Mesothelial cell of epicardium (in vitro differentiated cells): ENCODE data around the gene TMTC4. TPM values are rescaled to one million over a fixed set of nuclear protein-coding genes. Genes with fewer than 3 reads are reported as not detected.
A peak's percentile ranks its signal among the peaks of the same experiment; 100 is the strongest.

ENCODE experiments used
- DNase-seq, 2 experiments: peaks; one replicate each; pipeline ENCODE4 v3.0.0; 2021; ENCODE audit warnings: low spot score in 2 of 2; ENCODE audit not compliant: unreplicated experiment in 2 of 2
- H3K27ac Mint-ChIP-seq: 2 replicates; pipeline ENCODE4 v1.8.0; 2021; ENCODE audit warnings: mixed read lengths
- H3K27me3 Mint-ChIP-seq: 2 replicates; pipeline ENCODE4 v1.8.0; 2021; ENCODE audit warnings: low read depth, mixed read lengths
- H3K36me3 Mint-ChIP-seq: 2 replicates; pipeline ENCODE4 v1.8.0; 2021; ENCODE audit warnings: mixed read lengths
- H3K4me1 Mint-ChIP-seq: 2 replicates; pipeline ENCODE4 v1.8.0; 2021; ENCODE audit warnings: mixed read lengths
- H3K4me3 Mint-ChIP-seq: 2 replicates; pipeline ENCODE4 v1.8.0; 2021; ENCODE audit warnings: mild to moderate bottlenecking, moderate library complexity, mixed read lengths
- H3K9me3 Mint-ChIP-seq: 2 replicates; pipeline ENCODE4 v1.8.0; 2021; ENCODE audit warnings: mixed read lengths
- CTCF ChIP-seq: fragments of 200-600 bp; sonication (generic); IDR thresholded peaks from one replicate; pipeline ENCODE4 v1.5.0; 2021; ENCODE audit warnings: antibody characterized with exemption; ENCODE audit not compliant: unreplicated experiment
- total RNA-seq: library from RNA; stranded (reverse); gene quantifications from 3 replicates; pipeline ENCODE4 v1.2.1, GENCODE V29; 2021

The TMTC4 gene
- total RNA-seq, 1 donor from 2014 or later: 37.5 TPM

- peaks cover 49% of the 10 kb centered on the region for H3K36me3 Mint-ChIP-seq
- DNase-seq: no peak
- no peaks in the 10 kb centered on the region for H3K4me1 Mint-ChIP-seq
- no peak overlapping the region for H3K27ac Mint-ChIP-seq
- TF ChIP-seq CTCF: no peak
- H3K9me3 Mint-ChIP-seq: no peaks in the 10 kb centered on the region
- H3K4me3 Mint-ChIP-seq: no peak overlapping the region
- H3K27me3 Mint-ChIP-seq: no peaks in the 10 kb centered on the region
These were observed 16.7 kb downstream of the TMTC4 start for GRCh38 chr13:100657881-100658315.

- Mint-ChIP-seq H3K4me1 (peaks cover 4% of the 10 kb centered on the region), H3K27me3 (no peaks in the 10 kb centered on the region), H3K9me3 (no peaks in the 10 kb centered on the region), H3K4me3 (no peak overlapping the region), H3K27ac (no peak overlapping the region), H3K36me3 (peaks cover 35% of the 10 kb centered on the region)
- no peak for TF ChIP-seq CTCF
- DNase-seq: no peak
These were observed 22.1 kb downstream of the TMTC4 start for GRCh38 chr13:100652510-100652909.

- no peak for DNase-seq
- H3K27ac Mint-ChIP-seq: no peak overlapping the region
- H3K27me3 Mint-ChIP-seq: no peaks in the 10 kb centered on the region
- H3K36me3 Mint-ChIP-seq: peaks cover 20% of the 10 kb centered on the region
- TF ChIP-seq CTCF: no peak
- H3K9me3 Mint-ChIP-seq: no peaks in the 10 kb centered on the region
- H3K4me1 Mint-ChIP-seq: peaks cover 6% of the 10 kb centered on the region
- H3K4me3 Mint-ChIP-seq: no peak overlapping the region
These were observed 24.3 kb downstream of the TMTC4 start for GRCh38 chr13:100650326-100650725.

- H3K27me3 Mint-ChIP-seq: no peaks in the 10 kb centered on the region
- H3K27ac Mint-ChIP-seq: no peak overlapping the region
- no peak for TF ChIP-seq CTCF
- no peak for DNase-seq
- H3K9me3 Mint-ChIP-seq: no peaks in the 10 kb centered on the region
- H3K4me3 Mint-ChIP-seq: no peak overlapping the region
- peaks cover 12% of the 10 kb centered on the region for H3K36me3 Mint-ChIP-seq
- peaks cover 6% of the 10 kb centered on the region for H3K4me1 Mint-ChIP-seq
These were observed 26.2 kb downstream of the TMTC4 start for GRCh38 chr13:100648354-100648753.

GRCh38 chr13:100646871-100647270 lies 27.7 kb downstream of the TMTC4 start:
- Mint-ChIP-seq H3K27ac (no peak overlapping the region), H3K36me3 (peaks cover 9% of the 10 kb centered on the region), H3K9me3 (no peaks in the 10 kb centered on the region), H3K4me1 (peaks cover 6% of the 10 kb centered on the region), H3K27me3 (no peaks in the 10 kb centered on the region), H3K4me3 (no peak overlapping the region)
- TF ChIP-seq CTCF: no peak
- DNase-seq: no peak

GRCh38 chr13:100646030-100646673 lies 28.4 kb downstream of the TMTC4 start:
- TF ChIP-seq CTCF: peak; percentile 39
- Mint-ChIP-seq H3K36me3 (peaks cover 10% of the 10 kb centered on the region), H3K4me1 (peaks cover 6% of the 10 kb centered on the region), H3K9me3 (no peaks in the 10 kb centered on the region), H3K27me3 (no peaks in the 10 kb centered on the region), H3K4me3 (no peak overlapping the region), H3K27ac (no peak overlapping the region)
- no peak for DNase-seq
